HG03571 (cell line): ENCODE results near the gene WDSUB1.

Experiments used
- ATAC-seq: cut with Tn5 transposase; IDR thresholded peaks from one replicate; pipeline ENCODE4 v1.9.1; 2021; ENCODE audit not compliant: unreplicated experiment

The WDSUB1 gene

DNA sequence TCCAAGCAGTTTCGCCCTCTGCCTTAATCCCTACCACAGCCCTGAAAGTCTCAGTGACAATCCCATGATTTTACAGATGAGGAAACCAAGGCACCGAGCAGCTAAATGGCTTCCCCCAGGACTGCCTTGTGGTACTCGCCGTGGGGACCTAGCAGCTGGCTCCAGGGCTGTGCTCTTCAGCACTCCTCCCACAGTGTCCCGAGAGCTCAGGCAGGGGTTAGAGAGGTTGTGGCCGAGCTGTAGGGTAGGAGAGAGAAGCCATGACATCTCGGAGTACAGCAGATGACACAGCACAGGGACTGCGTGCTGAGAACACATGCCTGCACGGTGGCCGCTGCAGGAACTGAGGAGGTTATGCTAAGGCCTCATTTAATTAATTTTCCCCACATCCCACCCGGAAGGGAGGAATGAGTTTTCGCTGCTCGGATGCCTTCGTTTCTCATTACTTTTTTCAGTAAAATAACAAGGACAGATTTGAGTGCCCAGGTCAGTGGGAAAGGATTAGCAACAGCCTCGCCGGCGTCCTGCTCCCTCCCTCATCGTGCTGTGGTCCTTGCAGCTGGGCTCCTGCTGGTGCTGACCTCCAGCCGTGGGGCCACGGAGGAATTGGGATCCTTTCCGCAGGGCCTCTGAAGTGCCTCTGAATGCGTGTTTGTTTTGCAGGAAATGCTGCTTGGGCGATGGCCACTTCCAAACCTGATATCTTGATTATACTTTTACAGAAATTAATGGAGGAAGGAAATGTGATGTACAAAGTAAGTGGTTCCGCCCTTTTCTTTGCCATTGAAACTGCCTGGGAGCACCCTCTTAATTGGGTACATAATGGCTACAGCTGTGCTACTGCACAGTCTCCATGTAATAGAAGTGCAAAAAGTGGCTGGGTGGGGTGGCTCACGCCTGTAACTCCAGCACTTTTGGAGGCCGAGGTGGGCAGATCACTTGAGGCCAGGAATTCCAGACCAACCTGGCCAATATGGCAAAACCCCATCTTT, 61.2 kb downstream of the WDSUB1 start:
- no peak for ATAC-seq

DNA sequence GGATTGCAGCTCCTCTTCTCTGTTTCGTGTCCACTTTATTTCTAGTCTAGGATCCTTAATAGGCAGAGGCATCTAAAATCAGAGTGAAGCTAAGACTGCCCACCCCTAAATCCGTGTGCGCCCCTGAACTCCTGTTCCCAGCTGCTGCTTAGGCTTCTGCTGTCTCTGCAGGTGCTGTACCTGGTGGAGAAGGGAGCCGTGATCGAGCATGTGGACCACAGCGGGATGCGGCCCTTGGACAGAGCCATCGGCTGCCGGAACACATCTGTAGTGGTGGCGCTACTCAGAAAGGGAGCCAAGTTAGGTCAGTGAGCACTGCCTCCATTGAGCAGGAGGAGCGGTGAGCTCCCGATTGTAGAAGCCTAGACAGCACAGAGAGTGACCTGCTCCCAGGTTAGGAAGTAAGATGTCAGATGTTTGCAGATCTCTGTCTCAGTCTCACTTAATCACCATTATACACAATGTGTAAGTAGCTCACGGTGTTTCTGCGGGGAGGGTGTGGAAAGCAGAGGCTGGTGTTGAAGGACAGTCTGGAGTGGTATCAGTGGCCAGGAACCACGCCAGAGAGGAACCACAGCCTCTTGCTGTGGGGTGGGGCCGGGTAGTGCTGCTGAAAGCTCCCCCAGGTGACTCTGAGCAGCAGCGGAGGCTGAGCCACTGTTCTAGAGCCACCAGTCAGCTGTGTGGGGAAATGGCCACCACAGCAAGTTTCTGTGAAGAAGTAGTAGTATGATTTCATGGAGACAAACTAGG, 62.3 kb downstream of the WDSUB1 start:
- no peak for ATAC-seq

DNA sequence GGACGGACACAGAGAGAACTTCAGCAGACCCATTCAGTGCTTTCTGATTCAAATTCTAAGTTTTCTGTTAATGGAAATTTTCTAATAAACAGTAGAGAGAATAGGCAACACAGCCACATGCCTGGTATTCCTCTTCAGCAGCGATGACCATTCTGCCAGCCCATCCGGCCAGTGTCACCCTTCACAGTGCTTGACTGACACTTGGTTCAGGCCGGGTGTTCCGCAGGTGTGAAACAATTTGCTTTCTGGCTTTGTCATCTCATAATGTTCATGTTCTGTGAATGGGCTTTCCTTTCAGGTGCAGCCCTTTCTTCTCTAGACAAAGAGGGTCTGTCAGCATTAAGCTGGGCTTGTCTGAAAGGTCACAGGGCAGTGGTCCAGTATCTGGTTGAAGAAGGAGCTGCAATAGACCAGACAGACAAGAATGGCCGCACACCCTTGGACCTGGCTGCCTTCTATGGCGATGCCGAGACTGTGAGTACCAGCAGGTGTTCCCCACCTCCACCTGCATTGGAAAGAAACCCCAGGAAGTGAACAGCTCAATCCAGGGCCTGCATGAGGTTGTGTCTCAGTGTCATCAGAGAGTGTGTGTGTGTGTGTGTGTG, 67.0 kb downstream of the WDSUB1 start:
- no peak for ATAC-seq

DNA sequence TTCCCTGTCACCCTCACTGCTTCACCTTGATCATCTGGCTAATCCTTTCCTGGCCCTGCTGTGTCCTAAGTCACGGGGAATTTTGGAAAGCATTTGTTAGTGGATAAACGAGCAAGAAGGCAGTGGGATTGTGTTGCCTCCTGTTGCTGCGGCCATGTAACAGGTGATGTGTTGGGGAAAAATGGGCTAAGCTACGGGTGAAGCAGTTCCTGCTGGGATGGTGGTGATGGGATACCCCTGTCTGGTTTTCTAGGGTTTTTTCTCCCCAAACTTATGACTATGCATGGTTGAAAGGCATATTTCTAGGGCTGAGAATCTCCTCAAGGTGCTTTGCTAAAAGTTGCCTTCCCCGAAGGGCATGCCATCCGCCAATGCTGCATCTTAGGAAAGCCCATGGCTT, 68.1 kb downstream of the WDSUB1 start:
- no peak for ATAC-seq

DNA sequence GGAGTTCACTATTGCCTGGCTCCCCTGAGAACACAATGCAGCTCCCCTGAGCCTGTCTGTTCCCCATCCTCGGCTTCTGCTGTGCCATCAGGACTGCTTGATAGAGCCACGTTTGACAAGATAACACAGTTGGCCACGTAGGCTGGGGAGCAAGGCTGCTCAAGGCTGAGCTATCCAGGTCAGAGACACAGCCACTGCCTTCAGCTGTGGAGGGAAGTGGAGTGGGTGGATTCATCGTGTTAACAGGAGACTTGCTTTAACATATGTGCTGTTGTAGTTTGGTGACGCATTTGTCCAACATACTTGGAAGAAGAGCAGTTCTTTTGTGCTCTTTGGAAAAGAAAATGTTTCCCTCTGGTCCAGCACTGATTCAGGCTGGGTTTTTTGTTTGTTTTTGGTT, 68.8 kb downstream of the WDSUB1 start:
- no peak for ATAC-seq

DNA sequence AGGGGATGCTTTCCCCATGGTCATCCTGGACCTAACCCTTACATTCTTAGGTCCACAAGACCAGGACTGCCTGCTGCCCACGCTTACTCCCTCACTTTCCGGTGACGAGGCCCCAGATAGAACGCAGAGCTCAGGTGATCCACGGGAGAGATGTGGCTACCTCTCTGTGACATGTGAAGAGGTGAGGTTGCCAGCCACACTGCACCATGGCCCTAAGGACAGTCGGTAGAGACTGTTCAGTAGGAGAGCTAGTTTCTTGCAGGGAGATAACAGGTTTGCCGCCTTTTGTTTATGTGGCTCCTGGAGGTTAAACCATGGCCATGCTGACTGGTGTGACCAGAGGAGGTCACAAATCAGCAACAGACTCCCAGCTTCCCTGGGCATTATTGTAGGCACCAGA, 71.4 kb downstream of the WDSUB1 start:
- ATAC-seq, result no peak

DNA sequence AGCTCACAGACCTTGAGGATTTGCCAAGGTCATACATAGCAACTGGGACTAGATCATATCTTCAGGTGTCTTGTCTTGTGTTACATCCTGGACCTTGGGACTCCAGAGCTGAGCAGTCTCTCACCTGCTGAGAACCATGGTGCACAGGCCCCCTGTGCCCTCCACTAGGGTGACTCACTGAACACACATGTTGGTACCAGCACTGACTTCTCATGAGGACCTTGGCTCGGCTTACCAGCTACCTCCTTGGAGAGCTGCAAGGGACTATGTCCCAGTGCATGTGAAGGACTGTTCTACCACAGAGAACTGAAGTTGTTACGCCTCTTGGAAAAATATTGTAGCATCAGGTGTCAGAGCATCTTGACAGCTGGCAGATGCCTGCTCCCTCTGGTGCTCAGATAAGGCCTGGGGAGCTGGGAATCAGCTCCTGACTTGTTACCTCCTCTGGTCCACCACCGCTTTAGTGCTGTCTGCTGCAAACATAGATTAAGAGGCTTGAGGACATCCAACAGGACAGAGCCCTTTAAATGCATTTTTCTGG, 72.1 kb downstream of the WDSUB1 start:
- ATAC-seq, result no peak

DNA sequence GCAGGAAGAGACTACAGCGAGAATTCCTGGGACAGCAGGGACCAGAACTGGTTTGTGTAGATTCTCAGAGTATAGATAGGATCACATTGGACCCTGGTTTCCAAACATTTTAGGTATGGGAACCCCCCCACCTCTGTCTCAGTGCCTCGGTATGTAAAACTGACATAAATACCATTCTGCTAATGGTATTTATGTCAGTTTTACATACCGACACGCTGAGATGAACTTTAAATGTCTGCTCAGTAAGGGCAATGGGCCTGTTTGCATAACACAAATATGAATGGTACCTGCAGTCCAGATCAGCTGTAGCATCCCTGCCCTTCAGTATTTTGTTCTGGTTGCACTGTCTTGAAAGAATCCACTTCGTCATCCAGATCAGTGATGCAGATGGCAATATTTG, 73.2 kb downstream of the WDSUB1 start:
- ATAC-seq, result no peak

DNA sequence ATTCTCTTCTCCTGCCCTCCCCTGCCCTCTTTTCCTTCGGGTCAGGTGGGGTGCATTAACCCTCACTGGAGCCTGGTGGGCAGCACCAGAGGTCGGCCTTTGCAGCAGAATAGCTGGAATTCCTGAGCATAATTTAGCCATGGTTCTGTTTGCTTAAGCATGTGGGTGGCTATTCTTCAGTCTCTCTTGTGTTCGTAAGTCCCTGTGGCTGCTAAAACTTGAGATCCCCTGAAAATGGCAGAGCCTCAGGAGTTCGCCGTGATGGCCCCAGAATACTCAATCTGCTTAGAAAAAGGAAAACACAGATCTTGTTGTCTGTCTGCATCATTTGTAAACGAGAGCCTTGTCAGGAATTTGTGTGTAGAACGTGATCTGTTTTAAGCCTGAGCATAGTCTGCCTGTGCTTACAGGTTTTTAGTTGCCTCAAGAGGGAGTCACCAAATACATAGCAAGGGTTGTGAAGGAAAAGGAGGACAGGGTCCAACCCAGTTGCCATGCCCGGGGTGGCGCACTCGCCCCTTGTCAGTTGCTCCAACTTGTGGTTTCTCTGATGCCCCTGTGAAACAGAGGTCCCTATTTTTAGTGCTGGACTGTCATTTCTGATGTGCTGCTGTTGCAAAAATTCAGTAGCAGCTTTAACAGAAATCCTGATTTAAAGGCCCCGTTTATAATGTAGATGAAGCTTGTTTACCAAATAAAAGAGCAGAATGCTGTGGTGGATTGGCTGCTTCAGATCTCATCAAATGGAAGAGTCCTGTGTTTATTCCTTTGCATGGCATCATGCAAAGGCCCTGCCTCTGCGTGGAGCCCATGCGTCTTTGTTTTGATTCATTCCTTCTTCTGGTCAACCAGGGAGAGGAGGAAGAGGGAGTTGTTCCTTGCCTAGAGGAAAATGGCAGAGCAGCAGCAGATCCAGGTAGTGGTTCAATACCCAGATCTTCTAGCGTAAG, 74.8 kb downstream of the WDSUB1 start:
- ATAC-seq, result no peak

DNA sequence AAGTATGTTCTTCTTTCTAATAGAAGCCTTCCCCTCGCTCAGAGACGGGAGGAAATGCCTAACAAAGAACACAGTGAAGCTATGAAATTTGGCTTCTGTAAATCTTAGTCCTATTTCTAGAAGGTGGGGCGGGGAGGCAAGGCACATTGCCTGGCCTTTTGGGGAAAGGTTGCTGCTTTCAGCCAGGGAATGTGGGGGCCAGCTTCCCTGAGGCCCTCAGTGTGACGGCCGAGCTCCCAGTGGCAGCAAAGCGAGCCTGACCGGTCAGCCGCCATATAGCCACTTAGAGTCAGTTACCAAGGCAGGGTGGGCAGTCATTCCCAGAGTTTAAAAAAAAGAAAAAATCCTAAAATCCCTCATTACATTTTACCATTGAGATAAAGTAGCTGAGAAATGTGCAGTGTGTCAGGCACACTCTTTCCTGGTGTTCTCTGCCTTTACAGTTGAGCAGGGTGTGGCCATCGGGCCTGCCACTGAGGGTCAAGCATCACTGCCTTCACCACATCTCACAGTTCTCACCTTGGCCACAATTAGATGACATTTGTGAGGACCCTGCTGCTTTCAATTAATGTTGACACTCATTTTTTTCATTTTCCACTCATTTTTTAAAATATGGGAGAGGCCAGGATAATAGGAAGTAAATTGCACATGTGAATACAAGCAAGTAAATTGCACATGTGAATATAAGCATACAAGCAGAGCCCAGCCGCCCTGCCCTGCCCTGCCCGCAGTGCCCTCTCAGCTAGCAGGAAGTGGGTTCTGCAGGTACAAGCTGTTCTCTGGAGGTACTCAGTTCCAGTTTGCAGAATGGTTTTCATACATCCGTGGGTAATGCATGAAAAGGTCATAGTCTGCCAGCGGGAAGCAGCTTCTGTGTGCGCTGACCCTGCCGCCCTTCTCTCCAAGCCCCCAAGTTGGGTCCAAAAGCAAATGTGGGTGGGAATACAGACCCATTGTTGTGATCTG, 76.9 kb downstream of the WDSUB1 start:
- peak; percentile 61 for ATAC-seq

DNA sequence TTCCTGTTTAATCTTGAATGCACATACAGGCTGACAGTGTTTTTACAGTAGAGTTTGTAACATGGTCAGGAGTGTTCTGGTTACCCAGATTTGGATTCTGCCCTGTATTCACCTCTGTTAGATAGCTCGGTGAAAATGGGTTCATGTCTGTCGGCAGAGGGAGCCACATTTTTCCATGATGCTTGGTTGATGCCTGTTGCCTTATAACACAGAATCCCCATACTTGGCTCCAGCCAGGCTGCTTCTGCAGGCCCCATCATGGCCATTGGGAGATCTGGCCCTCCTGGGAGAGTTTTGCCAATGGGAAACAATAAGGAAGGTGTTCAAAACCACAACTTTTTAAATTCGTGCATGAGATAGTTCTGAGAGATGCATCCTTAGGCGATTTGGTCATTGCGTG, 78.1 kb downstream of the WDSUB1 start:
- no peak for ATAC-seq

DNA sequence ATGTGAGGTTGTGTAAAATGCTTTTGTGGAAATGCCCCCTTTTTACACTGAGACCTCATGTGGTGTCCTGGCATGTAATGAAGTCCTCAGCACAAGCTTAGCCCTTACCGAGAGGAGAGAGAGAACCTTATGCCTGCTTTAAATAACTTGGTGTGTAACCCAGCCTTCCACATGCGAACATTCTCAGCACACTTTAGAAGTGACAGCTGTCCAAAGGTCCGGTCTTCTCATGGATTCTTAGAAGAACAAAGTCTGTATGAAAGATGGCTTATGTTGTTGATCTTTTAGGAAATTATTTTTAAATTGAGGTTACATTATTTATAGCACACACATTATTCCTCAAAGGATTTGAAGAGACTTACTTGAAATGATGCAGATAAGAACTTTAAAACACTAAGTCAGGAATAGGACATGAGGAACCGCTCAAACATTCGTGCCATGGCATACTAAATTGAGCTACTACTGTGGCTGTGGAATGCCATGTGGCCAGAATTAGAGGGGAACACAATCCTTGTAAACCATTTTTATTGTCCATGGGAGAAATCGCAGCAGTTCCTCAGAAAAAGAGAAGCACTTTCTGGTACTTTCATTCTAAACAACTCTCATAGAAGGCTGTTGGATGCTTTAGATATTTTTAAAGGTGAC, 79.6 kb downstream of the WDSUB1 start:
- no peak for ATAC-seq

DNA sequence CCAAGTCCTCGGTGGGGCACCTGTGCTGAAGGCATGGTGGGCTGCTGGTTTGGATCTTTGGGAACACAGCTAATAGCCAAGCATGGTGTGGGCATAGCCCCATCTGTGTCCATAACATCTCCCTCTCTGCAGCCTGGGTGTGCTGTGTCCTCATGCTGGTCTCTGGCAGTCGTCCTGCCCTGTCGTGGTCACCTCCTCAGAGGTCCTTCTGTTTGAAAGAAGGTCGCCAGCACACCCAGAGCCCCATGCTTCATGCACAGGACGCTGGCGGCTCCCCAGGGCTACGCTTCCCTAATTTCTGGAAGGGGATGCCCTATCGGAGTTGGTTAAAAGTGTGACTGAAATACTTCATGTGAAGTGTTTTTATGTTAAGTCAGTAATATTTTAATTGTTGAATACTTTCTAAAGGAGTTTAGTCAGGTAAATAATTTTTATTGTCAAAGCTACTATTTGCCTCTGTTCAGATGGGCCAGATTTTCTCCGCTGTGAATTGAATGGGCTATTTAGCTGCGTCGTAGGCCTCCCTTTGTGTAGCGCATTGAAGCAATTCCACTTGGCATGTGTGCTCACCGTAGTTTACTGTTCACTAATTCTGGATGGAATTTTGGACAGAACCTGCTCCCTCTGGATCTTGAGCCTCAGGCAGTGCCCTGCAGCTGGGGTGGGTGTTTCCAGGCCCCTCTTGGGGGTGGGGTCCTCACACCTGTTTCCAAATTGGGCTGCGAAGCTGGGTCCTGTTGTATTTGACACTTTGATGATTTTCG, 81.9 kb downstream of the WDSUB1 start:
- ATAC-seq, result no peak

DNA sequence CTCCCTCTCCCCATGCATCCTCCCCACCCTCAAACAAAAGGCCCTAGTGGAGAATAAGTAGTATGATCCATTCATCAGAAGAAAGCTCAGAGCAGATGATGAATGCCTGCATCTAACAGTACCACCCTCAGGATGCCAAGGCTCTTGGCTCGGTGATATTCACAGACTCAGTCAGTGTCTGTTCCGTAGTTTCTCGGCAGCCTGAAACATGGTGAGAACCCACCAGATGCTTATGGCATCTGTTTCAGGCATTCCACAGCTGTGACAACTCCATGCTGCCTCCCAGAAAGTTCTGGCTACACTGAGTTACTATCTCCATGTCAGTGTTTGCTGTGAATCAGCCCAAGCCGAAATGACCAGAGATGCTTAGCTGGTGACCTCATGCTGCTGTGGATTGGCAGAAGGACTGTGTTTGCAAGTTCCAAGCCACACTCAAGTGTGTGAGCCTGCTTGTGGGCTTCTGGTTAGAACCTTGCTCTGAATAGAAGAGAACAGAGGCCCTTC, 83.9 kb downstream of the WDSUB1 start:
- no peak for ATAC-seq

DNA sequence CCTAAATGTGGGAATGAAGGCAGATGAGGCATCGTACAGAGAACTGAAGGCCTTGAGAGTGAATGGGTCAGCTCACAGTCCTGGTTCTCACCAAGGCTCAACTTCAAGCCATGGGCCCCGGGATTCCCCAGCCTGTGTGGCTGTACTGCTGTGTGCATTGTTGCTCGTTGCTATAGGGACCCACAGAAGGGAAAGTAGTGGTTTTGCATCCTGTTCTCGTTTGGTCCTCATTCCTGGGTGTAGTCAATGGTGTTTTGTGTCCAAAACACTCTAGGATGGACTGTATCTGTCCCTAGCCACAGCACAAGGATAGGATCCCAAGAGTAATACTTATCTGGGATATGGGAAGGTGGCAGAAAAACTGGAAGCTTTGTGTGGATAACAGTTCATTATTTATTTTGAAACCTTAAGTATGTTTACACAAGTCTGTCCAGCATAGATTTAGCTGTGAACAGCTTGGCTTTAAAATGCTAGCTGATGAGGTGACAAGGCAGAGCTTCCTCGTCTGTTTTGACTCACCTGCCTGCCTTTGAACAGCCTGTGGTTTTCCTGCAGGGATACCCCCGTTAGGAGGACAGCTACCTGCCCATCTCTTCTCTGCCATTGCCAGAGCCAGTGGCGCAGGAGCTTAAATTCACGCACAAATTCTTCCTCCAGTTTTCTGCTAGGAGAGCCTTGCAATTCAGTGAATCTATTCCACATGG, 85.0 kb downstream of the WDSUB1 start:
- ATAC-seq, result peak; percentile 95

DNA sequence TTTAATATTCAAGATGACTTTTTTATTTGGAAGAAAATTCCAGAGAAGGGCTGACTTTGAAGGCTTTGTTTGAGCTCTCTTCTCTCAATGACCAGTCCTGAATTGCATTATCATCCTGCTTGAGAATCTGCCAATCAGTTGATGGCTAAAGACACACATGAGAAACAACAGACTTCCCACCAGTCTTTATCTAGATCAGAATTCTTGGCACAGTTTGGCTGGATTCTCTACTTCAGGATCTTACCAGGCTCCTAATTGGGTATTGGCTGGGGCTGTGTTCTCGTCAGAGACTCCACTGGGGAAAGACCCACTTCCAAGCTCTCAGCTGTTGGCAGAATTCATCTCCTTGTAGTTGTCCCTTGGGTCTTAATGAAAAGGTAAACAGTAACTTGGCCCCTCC, 86.0 kb downstream of the WDSUB1 start:
- ATAC-seq, result no peak
